Esophagus muscularis mucosa (tissue), 3 donors: ENCODE measurements around the gene PACRG.

Experiments
- CTCF ChIP-seq, 3 experiments: fragments of 200-600 bp in 2 of 3; fragments of 450-650 bp in 1 of 3; sonication (generic) in 2 of 3; IDR thresholded peaks; one replicate each; pipeline ENCODE4 v1.5.1; 2017 to 2019; ENCODE audit warnings: antibody characterized with exemption in 3 of 3, mild to moderate bottlenecking in 2 of 3, moderate library complexity in 1 of 3
- POLR2A ChIP-seq: fragments of 450-650 bp; IDR thresholded peaks from one replicate; pipeline ENCODE4 v1.6.1; 2017; ENCODE audit warnings: antibody characterized with exemption, moderate library complexity, mild to moderate bottlenecking, low read depth

GRCh38 chr6:163214259-163214658, 486.5 kb downstream of the PACRG start:
- no peak for TF ChIP-seq CTCF (IDR thresholded peaks at IDR 0.05)
- no peak for TF ChIP-seq POLR2A
